ENCODE results near the gene ARHGAP28. TPM values are rescaled to one million over a fixed set of nuclear protein-coding genes. Genes with fewer than 3 reads are reported as not detected.

The ARHGAP28 gene
- total RNA-seq, 1 experiment from 2014 or later: 0.41 TPM

DNA sequence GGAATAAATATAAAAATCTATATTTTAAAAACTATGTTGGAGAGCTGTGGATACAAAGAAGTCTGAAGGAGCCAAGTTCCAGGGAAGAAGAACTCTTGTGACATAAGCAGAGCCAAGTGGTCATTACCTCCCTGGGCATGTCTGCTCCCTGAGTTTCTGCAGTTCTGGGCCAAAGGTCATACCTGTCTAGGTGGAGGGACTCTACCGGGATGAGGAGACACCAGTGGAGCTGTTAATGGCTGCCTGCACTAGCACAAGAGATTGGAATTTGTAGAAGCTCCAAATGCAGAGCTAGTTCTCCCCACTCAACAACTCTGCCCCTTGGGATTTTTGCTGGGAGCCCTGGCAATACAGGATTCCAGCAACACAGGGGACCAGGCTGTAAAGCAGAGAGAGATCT is 89.8 kb downstream of the ARHGAP28 start:
- in situ Hi-C loops (cut with HindIII; ENCODE audit: low pct_unique_long_range_greater_than_20kb, low sequenced_read_pairs) (no loop called here), intact Hi-C loops (cut with micrococcal nuclease; ENCODE audit: unreplicated experiment) (no loop called here)
- Histone ChIP-seq H3K4me1 (ENCODE audit: control insufficient read depth, insufficient read depth, low read length) (no peaks in the 10 kb centered on the region), H3K36me3 (ENCODE audit: control insufficient read depth, insufficient read depth, low read length) (no peaks in the 10 kb centered on the region), H3K9me3 (ENCODE audit: control insufficient read depth, insufficient read depth, low read depth, low read length) (no peaks in the 10 kb centered on the region), H3K27me3 (ENCODE audit: control insufficient read depth, insufficient read depth, low read length) (no peaks in the 10 kb centered on the region), H3K27ac (ENCODE audit: low read length) (no peak overlapping the region), H3K4me3 (ENCODE audit: low read depth in 2 of 2, low read length in 2 of 2) (no peak overlapping the region)
- no peak for TF ChIP-seq SIN3A (IDR thresholded peaks at IDR 0.05; ENCODE audit: borderline replicate concordance, insufficient read depth, low read depth, low read length)
- no peak for TF ChIP-seq POLR2AphosphoS5 (IDR thresholded peaks at IDR 0.05; ENCODE audit: low read depth, low read length)
- TF ChIP-seq, protein P1, sequence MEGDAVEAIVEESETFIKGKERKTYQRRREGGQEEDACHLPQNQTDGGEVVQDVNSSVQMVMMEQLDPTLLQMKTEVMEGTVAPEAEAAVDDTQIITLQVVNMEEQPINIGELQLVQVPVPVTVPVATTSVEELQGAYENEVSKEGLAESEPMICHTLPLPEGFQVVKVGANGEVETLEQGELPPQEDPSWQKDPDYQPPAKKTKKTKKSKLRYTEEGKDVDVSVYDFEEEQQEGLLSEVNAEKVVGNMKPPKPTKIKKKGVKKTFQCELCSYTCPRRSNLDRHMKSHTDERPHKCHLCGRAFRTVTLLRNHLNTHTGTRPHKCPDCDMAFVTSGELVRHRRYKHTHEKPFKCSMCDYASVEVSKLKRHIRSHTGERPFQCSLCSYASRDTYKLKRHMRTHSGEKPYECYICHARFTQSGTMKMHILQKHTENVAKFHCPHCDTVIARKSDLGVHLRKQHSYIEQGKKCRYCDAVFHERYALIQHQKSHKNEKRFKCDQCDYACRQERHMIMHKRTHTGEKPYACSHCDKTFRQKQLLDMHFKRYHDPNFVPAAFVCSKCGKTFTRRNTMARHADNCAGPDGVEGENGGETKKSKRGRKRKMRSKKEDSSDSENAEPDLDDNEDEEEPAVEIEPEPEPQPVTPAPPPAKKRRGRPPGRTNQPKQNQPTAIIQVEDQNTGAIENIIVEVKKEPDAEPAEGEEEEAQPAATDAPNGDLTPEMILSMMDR (IDR thresholded peaks at IDR 0.05): no peak
- TF ChIP-seq, protein P2, sequence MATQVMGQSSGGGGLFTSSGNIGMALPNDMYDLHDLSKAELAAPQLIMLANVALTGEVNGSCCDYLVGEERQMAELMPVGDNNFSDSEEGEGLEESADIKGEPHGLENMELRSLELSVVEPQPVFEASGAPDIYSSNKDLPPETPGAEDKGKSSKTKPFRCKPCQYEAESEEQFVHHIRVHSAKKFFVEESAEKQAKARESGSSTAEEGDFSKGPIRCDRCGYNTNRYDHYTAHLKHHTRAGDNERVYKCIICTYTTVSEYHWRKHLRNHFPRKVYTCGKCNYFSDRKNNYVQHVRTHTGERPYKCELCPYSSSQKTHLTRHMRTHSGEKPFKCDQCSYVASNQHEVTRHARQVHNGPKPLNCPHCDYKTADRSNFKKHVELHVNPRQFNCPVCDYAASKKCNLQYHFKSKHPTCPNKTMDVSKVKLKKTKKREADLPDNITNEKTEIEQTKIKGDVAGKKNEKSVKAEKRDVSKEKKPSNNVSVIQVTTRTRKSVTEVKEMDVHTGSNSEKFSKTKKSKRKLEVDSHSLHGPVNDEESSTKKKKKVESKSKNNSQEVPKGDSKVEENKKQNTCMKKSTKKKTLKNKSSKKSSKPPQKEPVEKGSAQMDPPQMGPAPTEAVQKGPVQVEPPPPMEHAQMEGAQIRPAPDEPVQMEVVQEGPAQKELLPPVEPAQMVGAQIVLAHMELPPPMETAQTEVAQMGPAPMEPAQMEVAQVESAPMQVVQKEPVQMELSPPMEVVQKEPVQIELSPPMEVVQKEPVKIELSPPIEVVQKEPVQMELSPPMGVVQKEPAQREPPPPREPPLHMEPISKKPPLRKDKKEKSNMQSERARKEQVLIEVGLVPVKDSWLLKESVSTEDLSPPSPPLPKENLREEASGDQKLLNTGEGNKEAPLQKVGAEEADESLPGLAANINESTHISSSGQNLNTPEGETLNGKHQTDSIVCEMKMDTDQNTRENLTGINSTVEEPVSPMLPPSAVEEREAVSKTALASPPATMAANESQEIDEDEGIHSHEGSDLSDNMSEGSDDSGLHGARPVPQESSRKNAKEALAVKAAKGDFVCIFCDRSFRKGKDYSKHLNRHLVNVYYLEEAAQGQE (IDR thresholded peaks at IDR 0.05; ENCODE audit: insufficient read depth in 1 of 2, low read depth in 2 of 2, low read length in 1 of 2): no peak
- TF ChIP-seq TCF7L2 (IDR thresholded peaks at IDR 0.05; ENCODE audit: low read depth, low read length): no peak
- ChIA-PET CTCF (no interaction called here), POLR2A (no interaction called here)
- no peak for ATAC-seq
- no TSS peak for BruUV-seq (replicated peaks)
- DNase-seq (ENCODE audit: low read depth, low spot score): no peak

DNA sequence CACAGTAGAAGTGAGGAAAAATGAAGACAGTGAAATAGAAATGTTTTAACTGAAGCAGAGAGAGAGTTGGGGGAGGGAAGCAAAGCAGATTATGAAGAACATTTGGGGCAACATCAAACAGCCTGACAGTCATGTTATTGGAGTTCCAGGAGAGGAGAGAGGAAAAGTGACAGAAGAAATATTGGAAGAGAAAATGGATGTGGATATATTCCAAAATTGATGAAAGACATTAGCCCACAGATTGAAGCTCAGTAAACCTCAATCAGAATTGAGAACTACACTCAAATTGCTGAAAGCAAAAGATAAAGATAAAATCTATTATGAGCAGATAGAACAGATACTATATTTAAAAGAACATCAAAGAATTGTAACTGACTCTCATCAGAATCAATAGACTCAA is 90.8 kb downstream of the ARHGAP28 start:
- ChIA-PET POLR2A (no interaction called here), CTCF (no interaction called here)
- no peaks in the 10 kb centered on the region for H3K36me3 ChIP-seq (ENCODE audit: control insufficient read depth, insufficient read depth, low read length)
- ATAC-seq: no peak
- TF ChIP-seq, protein P2 (IDR thresholded peaks at IDR 0.05; ENCODE audit: insufficient read depth in 1 of 2, low read depth in 2 of 2, low read length in 1 of 2): no peak
- H3K4me1 ChIP-seq (ENCODE audit: control insufficient read depth, insufficient read depth, low read length): no peaks in the 10 kb centered on the region
- in situ Hi-C loops (cut with HindIII; ENCODE audit: low pct_unique_long_range_greater_than_20kb, low sequenced_read_pairs) (no loop called here), intact Hi-C loops (cut with micrococcal nuclease; ENCODE audit: unreplicated experiment) (no loop called here)
- no TSS peak for BruUV-seq (replicated peaks)
- H3K27ac ChIP-seq (ENCODE audit: low read length): no peak overlapping the region
- H3K9me3 ChIP-seq (ENCODE audit: control insufficient read depth, insufficient read depth, low read depth, low read length): no peaks in the 10 kb centered on the region
- H3K27me3 ChIP-seq (ENCODE audit: control insufficient read depth, insufficient read depth, low read length): no peaks in the 10 kb centered on the region
- no peak overlapping the region for H3K4me3 ChIP-seq (ENCODE audit: low read depth in 2 of 2, low read length in 2 of 2)
- no peak for DNase-seq (ENCODE audit: low read depth, low spot score)
